Measurements from ENCODE around the gene KCNK3.

- TF ChIP-seq, protein P1, sequence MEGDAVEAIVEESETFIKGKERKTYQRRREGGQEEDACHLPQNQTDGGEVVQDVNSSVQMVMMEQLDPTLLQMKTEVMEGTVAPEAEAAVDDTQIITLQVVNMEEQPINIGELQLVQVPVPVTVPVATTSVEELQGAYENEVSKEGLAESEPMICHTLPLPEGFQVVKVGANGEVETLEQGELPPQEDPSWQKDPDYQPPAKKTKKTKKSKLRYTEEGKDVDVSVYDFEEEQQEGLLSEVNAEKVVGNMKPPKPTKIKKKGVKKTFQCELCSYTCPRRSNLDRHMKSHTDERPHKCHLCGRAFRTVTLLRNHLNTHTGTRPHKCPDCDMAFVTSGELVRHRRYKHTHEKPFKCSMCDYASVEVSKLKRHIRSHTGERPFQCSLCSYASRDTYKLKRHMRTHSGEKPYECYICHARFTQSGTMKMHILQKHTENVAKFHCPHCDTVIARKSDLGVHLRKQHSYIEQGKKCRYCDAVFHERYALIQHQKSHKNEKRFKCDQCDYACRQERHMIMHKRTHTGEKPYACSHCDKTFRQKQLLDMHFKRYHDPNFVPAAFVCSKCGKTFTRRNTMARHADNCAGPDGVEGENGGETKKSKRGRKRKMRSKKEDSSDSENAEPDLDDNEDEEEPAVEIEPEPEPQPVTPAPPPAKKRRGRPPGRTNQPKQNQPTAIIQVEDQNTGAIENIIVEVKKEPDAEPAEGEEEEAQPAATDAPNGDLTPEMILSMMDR (IDR thresholded peaks at IDR 0.05) = no peak
- no peak for TF ChIP-seq POLR2A (IDR thresholded peaks at IDR 0.05; ENCODE audit: low read depth)
These were observed 4.9 kb downstream of the KCNK3 start for GRCh38 chr2:26697425-26697824.
